Ureter (tissue), 1 donor: ENCODE data around the gene AKR1D1. TPM values are rescaled to one million over a fixed set of nuclear protein-coding genes. Genes with fewer than 3 reads are reported as not detected.
"Not testable (repeated sequence)": the region's sequence is repeated elsewhere in the genome, so short reads cannot be mapped to it uniquely, and the experiment has no call there.

Experiments
- DNase-seq: peaks from one replicate; pipeline ENCODE4 v3.0.0-alpha.2; 2020; ENCODE audit warnings: low spot score
- total RNA-seq: library from RNA; stranded (reverse); gene quantifications from one replicate; pipeline ENCODE4 v1.2.4, GENCODE V29; 2023
- donor health status: DM: yes; HTN: yes; CAD: no.

AKR1D1 gene, protein sequence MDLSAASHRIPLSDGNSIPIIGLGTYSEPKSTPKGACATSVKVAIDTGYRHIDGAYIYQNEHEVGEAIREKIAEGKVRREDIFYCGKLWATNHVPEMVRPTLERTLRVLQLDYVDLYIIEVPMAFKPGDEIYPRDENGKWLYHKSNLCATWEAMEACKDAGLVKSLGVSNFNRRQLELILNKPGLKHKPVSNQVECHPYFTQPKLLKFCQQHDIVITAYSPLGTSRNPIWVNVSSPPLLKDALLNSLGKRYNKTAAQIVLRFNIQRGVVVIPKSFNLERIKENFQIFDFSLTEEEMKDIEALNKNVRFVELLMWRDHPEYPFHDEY
- total RNA-seq = not detected

DNA sequence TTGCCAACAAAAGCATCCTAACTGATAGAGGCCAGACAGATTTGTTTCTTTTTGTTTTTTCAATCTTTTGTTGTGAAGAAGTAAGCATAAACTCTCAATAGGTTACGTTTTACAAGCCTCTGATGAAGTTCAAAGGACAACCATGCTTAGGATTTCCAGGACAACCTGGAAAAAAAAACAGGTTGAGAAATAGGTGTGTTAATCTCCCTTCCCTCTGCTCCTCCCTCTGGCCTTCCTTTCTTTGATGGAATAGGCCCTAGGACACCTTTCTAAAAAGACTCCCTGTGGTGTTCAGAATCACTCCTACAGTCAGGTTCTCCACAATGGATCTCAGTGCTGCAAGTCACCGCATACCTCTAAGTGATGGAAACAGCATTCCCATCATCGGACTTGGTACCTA lies at the start of gene AKR1D1:
AKR1D1 (plus strand) TSS at position 264 of the 400 bp plus-strand sequence; CDS start at position 324, 60 bp downstream.
- DNase-seq = no peak

DNA sequence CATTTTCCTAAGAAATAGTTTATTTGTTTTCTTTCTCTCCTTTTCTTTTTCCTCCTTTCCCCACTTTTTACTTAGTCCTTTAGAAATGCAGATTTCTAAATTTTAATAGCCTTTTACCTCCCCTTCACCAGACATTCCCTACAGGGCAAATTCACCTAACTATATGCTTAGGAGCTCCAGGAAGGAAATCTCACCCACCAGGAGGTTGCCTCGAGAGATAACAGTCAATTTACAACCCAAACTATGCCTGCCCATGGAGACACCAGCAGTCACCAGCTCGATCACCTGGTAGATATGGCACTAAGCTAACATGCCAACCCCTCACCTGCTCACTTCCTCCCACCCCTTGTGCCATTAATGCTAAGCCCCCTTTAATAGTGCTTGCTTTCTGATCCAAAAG lies 49.2 kb upstream of the AKR1D1 start:
- DNase-seq = no peak

DNA sequence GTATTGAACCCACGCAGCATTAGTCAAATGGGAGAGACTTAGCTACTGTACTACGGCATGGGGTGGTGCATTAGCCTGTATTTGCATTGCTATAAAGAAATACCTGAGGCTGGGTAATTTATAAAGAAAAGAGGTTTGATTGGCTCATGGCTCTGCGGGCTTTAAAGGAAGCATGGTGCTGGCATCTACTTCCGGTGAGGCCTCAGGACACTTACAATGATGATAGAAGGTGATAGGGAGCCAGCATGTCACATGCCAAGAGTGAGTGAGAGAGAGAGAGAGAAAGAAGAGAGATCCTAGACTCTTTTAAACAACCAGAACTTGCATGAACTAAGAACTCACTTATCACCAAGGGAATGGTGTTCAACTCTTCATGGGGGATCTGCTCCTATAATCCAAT lies 47.1 kb upstream of the AKR1D1 start:
- no peak for DNase-seq

DNA sequence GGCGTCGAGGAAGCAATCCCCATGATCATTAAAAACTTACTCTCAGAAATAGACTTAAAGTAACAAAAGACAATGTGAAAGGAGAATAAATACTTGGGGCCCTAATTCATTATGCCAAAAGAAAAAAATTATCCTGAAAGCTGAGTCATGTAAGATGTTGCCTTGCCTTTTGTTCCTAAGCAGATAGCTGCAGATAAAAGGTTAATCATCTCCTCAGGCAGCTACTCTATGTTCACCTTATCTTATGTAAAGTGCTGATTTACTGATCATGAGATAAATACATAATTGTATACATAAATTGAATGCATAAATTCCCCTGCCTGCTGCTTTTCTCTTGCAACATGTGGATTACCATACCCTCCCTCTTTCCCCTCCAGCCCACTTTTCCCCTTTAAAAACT lies 46.3 kb upstream of the AKR1D1 start:
- no peak for DNase-seq

DNA sequence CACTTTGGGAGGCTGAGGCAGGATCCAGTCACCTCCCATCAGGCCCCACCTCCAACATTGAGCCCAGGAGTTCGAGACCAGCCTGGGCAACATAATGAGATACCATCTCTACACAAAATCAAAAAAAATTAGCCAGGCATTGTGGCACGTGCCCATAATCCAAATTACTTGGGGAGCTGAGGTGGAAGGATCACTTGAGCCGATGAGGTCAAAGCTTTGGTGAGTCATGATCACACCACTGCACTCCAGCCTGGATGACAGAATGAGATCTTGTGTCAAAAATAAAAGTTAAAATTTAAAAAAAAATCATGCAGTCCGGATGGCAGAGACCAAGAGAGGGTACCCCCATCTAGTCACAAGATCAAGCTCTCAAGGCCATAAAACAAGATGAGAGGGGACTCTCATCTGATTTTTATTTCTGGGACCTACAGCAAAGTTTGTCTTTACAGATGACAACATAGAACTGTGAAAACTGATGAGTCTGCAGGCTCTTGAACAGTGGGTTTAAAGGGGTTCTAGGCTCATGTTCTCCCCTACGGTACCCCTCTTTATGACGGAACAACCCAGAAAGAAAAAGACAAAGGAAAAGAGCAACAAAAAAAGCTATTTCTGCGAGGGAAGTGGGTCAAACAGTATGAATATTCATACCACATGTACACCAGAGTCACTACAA lies 45.4 kb upstream of the AKR1D1 start:
- DNase-seq = no peak

DNA sequence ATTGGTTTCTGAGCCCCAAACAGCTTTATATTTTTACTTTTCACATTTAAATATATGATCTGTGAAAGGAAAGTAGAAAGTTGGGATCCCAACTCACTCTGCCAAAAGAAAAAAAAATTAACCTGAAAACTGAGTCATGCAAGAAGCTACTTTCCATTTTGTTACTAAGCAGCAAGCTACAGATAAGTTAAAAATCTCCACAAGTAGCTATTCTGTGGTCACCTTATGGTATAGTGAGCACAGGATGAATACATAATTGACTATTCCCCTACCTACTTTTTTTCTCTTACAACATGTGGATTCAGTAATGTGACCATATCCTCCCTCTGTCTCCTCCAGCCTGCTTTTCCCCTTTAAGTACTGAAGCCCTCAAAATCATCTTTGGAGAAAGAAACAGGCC lies 44.1 kb upstream of the AKR1D1 start:
- no peak for DNase-seq

DNA sequence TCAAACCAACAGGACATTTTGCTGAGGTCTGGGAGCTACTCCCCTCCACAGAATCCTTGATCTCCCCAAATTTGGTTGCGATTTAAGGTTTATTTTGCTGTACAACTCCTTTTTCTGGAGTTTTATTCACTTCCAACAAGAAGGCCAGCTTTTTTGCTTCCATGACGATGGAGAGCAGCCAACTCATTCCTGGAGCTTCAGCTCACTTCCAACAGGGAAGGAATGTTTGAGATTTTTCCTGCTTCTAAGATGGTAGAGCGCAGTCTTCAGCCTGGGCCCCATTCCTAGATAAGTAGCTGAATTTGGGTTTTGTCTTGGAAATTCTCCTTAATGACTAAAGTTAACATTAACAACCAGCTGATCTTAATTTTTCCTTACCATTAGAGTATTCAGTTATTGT lies 43.5 kb upstream of the AKR1D1 start:
- DNase-seq = no peak

DNA sequence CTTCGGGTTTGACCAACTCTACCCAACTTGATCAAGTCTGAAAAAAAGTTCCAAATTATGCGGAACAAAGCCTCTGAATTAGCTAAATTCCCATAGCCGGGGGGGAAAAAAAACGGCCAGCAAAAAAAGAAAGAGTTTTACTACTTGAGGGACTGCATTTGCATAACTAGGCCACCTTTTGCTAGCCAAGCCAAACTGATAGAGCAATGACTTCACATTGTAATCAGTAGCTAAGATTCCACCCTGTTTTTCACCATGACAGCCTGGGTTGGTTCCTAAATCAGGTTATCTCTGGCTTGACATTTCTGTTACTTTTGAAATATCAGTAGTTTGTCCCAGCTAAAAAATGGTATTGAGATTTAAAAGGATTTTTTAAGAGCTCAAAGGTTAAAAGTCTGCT lies 43.0 kb upstream of the AKR1D1 start:
- DNase-seq = no peak

DNA sequence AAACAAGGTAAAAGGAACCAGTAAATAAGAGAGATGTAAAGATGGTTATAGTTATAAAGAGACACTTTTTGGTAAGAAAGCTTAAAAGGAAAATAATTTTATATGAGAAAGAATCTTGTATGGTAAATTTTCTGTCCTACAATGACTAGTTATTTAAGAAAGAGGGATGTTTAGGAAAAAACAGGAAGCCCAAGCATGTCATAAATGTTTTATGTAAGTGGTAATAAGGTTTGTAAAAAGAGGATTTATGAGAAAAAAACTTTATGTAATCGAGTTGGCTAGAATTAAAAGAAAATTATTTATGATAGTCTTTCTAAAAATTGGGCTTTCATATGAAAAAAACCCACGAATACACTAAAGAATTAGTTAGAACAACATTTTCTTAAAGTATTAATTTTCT lies 40.1 kb upstream of the AKR1D1 start:
- no peak for DNase-seq

DNA sequence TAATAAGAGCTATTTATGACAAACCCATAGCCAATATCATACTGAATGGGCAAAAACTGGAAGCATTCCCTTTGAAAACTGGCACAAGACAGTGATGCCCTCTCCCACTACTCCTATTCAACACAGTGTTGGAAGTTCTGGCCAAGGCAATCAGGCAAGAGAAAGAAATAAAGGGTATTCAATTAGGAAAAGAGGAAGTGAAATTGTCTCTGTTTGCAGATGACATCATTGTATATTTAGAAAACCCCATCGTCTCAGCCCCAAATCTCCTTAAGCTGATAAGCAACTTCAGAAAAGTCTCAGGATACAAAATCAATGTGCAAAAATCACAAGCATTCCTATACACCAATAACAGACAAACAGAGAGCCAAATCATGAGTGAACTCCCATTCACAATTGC lies 36.2 kb upstream of the AKR1D1 start:
- not testable (repeated sequence) for DNase-seq

DNA sequence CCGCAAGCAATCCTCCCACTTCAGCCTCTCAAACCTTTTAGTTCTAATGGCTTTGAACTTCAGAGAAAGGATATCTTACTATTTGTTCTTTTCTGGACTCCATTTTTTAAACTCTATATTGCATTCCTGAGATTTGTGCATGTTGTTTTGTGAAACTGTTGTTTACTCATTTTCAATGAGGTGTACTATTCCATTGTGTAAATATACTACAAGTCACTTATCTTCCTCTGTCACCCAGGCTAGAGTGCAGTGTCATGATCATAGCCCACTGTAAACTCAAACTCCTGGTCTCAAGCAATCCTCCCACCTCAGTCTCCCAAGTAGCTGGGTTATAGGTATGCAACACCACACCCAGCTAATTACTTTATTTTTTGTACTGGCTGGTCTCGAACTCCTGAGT lies 31.4 kb upstream of the AKR1D1 start:
- DNase-seq = no peak

DNA sequence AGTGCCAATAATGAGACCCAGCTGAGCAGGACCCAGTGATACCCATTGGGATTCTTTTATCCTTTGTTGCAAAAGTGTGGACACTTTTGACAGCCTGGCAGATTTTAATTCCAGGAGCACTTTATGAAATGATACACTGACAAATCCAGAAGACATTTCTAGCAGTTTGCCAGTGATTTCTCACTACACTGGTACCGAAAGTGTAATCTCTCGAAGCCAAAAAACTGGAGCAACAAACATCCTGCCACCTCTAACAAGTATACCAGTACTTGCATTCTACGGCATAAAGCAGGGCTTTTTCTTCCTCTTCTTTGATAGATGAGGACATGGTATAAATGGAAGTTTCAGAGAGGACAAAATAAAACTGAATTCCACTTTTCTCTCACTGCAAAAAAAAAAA lies 28.4 kb upstream of the AKR1D1 start:
- DNase-seq = no peak

DNA sequence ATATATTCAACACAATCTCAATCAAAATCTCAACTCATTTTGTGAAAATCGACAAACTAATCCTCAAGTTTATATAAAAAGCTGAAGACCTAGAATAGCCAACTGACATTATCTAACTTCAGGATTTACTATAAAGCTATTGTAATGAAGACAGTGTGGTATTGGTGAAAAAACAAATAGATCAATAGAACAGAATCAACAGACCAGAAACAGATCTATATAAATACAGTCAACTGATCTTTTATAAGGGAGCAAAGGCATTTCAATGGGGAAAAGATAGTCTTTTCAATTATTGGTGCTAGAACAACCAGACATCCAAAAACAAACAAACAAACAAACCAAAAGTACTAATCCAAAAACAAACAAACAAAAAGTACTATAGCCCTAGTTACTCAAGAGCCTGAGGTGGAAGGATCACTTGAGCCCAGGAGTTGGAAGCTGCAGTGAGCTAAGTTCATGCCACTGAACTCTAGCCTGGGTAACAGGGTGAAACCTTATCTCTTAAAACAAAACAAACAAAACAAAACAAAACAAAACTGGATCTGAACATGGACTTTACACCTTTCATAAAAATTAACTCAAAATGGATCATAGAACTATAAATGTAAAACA lies 26.6 kb upstream of the AKR1D1 start:
- no peak for DNase-seq

DNA sequence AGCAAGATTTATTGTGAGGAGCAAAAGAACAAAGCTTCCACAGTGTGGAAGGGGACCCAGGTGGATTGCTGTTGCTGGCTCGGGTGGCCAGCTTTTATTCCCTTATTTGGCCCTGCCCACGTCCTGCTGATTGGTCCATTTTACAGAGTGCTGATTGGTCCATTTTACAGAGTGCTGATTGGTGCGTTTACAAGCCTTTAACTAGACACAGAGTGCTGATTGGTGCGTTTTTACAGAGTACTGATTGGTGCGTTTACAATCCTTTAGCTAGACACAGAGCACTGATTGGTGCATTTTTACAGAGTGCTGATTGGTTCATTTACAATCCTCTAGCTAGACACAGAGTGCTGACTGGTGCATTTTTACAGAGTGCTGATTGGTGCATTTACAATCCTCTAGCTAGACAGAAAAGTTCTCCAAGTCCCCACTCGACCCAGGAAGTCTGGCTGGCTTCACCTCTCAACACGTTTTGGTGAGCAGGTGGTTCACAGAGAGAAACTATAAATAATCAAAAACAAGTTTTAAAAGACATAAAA lies 24.5 kb upstream of the AKR1D1 start:
- not testable (repeated sequence) for DNase-seq

DNA sequence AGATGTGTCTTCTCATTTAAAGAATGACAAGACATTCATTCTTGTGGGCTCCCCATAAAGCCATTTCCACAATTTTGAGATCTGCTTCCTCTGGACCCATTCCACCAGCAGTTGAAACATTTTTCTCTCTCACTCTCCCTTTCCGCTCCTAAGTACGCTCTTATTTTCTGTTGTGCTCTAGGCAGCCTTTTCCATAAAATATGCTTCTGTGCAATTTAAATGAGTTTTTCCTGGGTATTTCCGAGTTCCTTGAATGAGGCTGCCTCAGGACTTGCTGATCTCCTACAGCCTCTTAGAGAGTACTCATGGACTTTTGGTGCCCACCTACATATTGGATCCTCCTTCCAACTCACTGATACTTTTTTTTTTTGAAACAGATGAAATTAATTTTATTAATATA lies 23.6 kb upstream of the AKR1D1 start:
- no peak for DNase-seq

DNA sequence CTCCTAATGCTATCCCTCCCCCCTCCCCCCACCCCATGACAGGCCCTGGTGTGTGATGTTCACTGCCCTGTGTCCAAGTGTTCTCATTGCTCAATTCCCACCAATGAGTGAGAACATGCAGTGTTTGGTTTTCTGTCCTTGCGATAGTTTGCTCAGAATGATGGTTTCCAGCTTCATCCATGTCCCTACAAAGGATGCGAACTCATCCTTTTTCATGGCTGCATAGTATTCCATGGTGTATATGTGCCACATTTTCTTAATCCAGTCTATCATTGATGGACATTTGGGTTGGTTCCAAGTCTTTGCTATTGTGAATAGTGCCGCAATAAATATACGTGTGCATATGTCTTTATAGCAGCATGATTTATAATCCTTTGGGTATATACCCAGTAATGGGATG lies 20.6 kb upstream of the AKR1D1 start:
- not testable (repeated sequence) for DNase-seq

DNA sequence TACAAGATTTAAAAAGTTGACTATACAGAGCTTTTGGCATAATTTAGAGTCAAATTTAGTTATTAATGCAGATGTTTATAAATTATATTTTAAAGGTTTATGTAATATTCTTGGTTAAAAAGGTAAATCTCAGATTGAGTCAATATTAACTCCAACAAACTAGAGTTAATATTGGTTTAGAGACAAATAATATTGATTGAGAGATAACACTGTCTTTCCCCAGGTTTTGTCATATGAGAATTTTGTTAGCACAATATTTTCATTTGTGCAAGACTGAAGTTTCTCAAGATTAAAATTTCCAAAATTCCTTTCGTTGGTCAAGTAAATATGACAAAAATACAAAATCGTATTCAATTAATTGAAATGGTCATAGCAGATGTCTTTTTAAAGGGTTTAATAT lies 12.9 kb upstream of the AKR1D1 start:
- DNase-seq = no peak

DNA sequence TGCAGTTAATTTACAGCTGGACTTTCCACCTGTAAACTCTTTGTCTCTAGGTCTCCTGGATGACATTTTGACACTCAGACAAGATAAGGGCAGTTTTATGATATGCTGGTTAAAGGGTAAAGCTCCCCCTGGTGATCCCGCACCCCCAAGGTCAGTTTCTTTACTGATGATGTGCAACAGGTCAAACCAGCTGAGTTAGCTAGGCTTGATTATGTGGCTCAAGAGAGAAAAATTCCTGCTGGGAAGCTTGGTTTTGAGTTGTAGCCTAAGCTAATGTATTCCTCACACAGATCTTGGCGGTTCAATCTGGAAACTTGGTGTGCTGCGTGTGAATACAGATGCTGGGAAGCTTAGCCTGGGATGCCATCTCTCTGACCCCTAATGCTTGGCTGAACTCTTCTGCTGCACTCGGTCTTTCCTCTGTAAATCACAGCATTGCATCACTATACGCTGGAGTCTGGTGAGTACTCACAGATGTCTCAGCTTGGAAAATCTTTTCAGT lies 11.4 kb upstream of the AKR1D1 start:
- DNase-seq = no peak

DNA sequence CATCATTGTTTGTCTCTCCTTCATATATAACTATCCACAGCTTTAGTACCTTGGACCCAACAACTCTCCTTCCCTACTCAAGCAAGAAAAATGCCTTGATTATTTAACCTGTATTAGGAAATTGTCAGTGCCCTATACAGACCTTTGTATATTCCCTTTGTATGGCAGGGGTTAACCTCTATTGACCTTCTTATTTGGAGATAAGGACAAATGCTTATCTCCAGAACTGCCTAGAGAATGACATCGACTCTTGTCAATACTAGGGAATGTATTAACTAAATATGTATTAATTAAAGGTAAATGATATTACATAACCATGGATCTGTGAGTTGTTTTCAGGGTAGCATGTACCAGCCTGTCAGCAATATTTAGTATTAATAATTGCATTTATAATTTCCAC lies 10.4 kb upstream of the AKR1D1 start:
- no peak for DNase-seq

DNA sequence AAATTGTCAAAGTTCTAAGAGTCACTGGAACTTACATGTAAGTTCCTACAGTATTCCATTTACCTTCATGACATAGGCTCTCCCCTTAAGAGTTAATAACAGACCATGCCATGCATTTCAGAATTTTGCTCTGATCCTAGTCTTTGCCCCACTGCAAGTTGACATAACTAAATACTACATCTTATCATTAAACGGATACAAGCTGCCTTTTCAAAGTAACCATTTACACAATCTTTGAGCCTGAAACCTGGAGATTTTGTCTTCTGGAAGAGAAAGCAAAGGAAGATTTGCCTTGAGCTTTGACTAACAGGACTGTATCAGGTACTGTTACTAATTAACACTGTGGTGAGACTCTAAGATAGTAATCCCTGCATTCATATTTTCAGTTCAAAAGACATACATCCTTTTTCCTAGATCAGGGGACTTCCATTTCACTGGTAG lies 9.3 kb upstream of the AKR1D1 start:
- DNase-seq = no peak

DNA sequence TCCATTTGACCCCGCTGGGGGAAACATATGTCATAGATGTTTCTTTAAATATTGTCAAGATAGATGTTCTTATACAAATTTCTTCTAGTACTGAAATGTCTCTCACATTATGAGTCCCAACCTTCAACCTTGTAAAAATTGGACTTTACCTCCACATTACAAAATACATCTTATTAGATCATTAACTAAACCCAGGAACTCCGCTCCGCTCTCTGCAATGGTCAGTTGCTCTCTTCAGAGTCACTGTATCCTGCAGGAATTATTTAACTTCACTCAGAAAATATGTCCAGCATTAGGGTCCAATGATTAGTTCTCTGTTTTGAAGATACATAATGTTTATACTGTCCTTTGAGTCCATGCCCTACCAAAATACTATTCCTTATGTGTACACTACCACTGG lies 8.5 kb upstream of the AKR1D1 start:
- no peak for DNase-seq

DNA sequence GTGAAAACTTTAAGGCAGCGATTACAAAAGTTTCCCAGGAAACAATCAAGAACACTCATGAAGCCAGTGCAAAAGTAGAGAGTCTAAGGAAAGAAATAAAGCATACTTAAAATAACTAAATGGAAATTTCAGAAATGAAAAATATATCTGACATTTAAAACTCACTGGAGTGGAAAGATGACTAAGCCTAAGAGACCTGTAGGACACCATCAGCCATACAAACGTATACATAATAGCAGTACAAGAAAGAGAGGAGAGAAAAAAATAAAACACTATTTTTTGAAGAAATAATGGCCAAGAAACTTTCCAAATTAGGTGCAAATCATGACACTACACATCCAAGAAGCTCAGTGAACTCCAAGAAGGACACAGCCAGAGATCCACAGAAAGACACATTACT lies 5.4 kb upstream of the AKR1D1 start:
- DNase-seq = no peak

DNA sequence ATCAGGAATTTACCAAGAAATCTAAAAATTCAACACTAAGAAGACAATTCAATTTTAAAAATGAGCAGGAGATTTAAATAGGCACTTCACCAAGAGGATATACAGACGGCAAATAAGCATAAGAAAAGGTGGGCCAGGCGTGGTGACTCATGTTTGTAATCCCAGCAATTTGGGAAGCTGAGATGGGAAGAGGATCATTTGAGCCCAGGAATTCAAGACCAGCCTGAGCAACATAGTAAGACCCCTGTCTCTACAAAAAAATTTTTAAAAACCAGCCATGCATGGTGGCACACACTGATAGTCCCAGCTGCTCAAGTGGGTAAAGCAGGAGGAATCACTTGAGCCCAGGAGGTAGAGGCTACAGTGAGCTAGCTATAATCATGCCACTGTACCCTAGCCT lies 3.5 kb upstream of the AKR1D1 start:
- DNase-seq = no peak
